ENCODE results near the gene PSMA6.
"Not testable (repeated sequence)": the region's sequence is repeated elsewhere in the genome, so short reads cannot be mapped to it uniquely, and the experiment has no call there.

DNA sequence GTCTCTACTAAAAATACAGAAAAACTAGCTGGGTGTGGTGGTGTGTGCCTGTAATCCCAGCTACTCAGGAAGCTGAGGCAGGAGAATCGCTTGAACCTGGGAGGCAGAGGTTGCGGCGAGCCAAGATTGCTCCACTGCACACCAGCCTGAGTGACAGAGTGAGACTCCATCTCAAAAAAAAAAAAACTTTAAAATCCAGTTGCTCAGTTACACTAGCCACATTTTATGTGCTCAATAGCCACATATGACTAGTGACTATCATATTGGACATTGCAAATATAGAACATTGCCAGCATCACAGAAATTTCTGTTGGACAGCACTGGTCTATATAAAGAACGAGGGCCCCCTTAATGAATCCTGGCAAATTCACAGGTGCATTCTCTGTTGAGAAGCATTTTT lies 9.2 kb downstream of the PSMA6 start:
- TF ChIP-seq, protein P1, sequence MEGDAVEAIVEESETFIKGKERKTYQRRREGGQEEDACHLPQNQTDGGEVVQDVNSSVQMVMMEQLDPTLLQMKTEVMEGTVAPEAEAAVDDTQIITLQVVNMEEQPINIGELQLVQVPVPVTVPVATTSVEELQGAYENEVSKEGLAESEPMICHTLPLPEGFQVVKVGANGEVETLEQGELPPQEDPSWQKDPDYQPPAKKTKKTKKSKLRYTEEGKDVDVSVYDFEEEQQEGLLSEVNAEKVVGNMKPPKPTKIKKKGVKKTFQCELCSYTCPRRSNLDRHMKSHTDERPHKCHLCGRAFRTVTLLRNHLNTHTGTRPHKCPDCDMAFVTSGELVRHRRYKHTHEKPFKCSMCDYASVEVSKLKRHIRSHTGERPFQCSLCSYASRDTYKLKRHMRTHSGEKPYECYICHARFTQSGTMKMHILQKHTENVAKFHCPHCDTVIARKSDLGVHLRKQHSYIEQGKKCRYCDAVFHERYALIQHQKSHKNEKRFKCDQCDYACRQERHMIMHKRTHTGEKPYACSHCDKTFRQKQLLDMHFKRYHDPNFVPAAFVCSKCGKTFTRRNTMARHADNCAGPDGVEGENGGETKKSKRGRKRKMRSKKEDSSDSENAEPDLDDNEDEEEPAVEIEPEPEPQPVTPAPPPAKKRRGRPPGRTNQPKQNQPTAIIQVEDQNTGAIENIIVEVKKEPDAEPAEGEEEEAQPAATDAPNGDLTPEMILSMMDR (IDR thresholded peaks at IDR 0.05): not testable (repeated sequence)
- not testable (repeated sequence) for TF ChIP-seq POLR2A, POLR2AphosphoS5 (IDR thresholded peaks at IDR 0.05)

All from gastroesophageal sphincter (tissue), 3 donors.